ENCODE results near the gene COL18A1.

The COL18A1 gene

DNA sequence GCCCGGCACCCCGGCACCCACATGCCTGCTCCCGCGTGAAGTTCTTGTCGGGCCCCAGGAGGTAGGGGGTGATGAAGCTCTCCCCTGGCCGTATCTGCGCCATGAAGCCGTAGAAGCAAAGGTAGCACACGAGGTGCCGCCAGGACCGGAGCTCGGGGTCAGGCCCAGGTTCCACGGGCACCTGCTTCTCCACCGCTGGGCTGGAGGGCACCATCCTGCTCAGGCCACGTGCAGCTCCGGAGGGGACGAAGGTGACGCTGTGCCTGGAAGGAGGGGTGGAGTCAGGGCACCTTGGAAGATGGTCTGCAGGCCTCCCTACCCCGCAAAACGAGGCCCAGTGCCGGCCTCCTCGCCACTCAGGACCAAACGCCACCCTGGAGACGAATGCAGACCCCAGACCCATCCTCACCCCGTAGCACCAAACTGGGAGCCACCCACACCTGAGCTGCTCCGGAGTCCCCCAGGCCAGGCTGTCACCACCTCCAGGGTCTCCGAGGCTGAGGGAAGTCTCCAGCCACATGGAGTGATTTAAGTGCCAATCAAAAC lies 132.9 kb downstream of the COL18A1 start:
- DNase-seq = no peak

DNA sequence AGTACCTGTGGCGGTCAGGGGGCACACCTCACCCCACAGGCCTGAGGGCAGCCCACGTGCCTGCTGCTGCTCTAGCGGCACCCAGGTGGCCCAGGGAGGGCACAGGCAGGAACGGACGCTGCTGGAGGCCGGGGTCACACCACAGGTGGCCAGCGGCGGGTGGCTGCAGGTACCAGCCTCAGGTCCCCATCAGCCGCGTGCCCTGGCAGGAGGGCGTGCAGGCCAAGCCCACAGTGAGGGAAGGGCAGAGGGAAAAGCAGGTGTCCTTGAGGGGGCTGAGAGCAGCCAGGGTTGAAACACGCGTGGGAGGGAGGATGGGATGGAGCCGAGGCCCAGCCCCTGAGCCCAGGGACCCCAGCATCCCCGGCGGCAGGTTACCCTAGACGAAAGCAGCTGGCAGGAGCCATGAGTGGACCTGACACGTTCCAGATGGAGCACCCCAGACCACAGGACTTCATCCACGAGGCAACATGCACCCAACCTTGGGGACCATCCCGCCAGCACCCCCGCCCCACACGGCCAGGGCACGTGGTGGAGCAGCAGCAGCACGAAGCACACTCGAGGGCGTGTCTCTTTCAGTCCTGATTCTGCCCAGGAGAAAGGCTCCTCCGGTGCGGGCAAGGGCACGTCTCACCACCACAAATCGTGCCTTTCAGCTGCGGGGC lies 133.5 kb downstream of the COL18A1 start:
- DNase-seq = no peak

DNA sequence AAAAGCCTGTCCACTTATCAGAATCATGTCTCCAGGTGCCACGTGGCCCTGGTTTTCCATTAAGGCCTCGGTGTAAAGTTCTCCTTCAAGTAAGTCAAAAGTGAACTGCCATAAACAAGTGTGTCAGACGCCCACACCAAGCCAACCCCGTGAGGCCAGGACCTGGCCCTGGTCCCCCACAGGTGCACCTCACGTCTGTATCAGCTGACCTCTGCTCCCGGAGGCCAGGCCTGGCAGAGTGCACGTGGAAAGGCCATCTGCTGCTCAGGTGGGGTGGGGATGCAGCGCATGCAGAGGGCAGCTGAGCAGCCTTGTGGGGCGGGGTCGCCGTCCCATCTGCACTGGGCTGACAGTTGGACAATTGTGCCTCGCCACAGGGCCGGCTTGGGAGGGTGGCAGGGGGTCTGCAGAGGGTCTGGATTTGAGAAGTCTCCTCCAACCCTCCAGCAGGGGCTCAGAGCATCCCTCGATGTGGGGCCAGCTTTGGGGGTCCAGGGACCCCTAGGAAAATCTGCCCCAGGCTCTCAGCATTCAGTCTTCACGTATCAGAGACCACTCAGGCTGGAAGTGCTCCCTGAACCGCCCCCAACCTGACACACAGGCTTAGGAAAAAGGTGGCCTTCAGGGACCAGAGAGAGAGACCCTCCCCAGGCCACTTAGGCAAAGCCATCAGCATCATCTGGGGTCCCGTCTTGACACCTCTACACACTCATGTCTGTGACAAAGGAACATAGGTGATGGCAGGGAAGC lies 134.3 kb downstream of the COL18A1 start:
- DNase-seq = no peak

DNA sequence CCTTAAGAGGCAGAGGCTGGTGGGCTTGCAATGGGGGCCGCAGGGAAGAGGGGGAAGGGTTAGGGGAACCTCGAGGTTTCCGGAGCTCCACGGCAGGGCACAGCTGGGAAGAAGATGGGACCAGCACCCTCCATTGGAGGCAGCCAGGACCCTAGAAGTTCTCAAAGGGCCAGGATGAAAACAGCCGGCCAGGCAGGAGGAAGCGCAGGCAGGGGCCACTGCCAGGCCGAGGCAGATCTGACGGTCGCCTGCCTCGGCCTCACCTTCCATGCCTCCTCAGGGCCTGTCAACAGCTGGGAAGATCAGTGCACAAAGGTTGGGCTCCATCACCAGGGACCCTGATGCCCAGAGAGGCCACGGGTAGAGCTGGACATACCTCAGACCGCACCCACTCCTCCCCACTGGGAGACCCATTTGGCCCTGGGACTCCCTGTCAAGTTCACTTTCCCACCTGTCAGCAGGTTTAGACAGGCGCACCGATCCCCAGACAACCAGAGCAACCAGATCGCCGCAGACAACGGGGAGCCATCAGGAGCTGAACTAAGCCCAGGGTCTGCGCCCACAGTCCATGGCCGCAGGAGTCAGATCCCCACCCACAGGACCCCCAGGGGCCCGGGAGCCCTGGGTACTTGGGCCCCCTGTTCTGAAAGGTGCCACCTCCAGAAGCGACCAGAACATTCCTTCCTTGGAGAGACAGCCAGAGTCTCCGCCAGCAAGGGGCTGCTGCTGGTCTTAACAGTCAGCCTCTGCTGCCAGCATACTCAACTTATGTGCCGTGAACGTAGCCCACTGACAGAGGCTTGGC lies 135.0 kb downstream of the COL18A1 start:
- no peak for DNase-seq

DNA sequence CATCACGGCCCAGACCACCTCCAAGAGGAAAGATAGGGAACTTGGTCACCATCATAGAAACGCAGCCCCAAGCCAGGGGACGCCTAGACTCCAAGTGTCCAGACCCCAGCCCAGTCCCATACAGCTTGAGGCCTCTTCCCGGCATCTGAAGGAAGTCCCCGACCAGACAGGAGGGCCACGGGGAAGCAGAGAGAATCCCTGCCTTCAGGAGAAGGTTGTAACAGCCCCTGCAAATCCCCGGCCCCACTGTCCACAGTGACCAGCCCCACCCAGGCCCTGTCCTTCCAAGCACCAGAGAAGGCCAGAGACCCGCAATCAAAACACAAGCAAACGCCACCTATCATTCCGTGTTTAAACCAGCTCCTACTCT lies 135.6 kb downstream of the COL18A1 start:
- no peak for DNase-seq

DNA sequence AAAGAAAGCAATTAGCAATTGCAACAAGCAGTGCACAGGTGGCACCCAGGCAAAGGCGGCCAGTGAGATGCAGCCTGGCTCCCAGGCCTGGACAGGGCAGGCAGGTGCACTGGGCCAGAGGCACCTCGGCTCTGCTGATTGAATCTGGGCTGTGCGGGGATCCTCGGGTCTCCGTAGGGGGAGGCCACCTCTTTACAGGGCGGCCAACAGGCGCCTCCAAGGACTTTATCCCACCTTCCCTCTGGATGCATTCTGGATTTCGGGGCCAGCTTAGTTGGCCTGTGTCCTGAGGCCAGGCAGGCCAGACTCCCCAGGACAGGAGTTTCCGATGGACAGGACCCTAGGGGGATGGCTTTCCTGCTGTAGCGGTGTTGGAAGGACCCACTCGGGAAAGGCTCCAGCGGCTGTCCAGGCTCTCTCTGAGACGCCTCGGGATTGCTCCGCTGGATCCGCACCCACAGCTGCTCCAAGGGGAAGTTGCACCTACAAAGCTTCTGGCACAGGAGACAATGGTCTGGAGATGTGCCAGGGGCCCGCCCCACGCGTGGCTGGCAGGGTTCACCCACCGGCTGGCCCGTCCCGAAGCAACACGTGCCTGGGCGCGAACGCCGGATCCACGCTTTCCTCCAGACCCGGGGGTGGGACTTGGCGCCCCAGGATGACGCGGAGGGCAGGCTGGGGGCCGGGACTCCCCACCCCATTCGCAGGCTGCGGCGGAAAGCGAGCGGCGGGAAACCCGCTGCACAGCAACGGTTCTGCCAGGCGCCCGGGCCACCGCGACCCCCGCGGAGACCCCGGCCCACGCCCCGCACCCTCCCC lies 136.5 kb downstream of the COL18A1 start:
- peak; percentile 67 for DNase-seq

DNA sequence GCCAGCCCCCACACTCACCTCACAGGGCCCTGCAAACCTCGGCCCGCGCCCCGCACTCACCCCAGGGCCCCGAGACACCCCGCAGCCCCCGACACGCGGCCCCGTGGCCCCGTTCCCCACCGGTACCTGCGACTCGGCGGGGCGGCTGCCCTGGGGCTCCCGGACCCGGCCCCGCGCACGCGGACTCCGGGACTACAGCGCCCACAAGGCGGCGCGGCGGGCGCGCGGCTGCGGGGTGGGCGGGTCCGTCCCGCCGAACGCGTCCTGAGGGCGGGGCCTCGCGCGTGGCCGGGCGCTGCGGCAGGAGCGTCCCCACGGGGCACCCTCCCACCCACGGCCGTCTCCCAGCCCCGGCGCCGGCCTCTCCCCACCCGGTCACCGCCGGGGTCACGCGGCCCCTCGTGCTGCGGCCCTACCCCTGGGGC lies 137.3 kb downstream of the COL18A1 start, which contains the start of gene SLC19A1:
Gene SLC19A1 (minus strand): TSS at position 199 of the 425 bp plus-strand sequence. CDS start 4,481 bp downstream, outside the sequence.
- peak; percentile 62 for DNase-seq

DNA sequence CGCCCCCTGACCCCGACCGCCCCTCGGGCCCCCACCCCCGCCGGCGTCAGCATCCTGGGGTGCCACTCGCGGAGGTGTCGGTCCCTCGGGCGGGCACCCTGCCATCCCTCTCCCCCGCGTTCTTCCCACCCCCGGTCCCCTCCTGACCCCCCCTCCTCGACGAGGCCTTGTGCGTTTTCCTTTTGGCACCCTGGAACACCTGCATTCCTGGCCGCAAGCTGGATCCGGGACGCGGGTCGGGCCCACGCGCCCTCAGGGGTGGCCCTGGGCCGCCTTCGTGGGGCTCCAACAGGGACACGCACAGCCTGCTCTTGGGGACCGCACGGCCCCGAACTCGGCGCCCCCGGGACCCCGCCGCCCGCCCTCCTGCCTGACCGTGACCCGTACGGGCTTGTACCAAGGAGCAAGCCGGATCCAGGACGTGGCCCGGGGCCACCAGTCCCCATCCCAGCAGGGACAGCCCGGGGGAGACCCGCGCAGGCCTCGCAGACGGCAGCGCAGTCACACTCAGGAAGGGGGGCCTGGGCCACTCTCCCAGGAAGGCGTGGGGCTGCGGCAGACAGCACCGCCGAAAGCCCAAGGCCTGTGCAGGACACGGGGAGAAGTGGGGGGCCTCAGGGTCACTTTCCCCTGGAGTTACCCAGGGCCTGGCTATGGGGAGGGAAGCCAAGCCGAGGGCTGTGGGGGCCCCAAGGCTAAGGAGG lies 137.9 kb downstream of the COL18A1 start:
- DNase-seq = no peak

DNA sequence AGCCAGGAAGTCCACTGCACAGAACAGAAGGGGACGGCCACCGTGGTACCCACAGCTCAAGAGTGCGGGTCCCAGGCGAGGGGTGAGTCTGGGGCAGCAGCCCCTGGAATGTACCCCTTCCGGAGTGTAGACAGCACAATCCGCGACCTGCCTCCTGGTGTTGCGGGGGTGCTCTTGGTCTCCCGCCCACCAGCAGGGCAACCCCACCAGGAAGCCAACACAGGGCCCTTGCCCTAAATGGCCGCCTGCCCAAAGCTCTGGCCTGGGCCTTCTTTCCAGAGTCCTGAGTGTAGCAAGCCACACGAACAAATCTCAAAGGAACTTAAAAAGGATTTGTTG lies 138.4 kb downstream of the COL18A1 start:
- DNase-seq = no peak

DNA sequence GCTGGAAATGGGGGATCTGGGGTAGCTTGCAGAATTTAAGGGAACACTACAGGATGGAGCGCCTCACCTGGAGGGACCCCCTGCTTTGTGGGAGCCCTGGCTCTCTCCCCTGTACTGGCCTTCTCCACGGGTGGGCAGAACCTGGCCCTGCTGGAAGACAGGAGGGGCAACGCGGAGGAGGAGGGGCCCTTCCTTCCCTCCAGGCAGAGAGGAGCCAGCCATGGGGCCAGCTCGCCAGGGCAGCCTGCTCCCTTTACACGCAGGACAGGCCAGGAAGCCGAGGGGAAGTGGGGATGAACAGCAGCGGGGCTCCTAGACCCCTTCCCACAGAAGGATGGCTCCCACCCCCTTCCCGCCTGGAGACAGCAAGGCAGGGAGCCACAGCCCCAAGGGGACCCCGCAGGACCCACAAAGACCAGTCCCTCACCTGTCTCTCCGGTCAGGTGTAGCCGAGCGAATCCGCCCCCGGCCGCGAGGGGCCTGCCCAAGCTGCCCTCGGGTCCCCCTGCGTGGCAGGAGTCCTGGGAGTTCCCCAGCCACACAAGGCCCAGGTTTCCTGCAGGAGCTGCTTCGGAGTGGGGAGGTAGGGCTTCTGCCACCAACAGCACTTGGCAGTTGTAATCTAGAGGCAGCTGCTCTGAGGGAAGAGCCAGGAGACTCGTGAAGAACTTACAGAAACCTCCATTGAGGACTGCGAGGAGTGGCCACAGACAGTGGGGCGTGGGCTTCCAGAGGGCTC lies 138.9 kb downstream of the COL18A1 start:
- DNase-seq = no peak

DNA sequence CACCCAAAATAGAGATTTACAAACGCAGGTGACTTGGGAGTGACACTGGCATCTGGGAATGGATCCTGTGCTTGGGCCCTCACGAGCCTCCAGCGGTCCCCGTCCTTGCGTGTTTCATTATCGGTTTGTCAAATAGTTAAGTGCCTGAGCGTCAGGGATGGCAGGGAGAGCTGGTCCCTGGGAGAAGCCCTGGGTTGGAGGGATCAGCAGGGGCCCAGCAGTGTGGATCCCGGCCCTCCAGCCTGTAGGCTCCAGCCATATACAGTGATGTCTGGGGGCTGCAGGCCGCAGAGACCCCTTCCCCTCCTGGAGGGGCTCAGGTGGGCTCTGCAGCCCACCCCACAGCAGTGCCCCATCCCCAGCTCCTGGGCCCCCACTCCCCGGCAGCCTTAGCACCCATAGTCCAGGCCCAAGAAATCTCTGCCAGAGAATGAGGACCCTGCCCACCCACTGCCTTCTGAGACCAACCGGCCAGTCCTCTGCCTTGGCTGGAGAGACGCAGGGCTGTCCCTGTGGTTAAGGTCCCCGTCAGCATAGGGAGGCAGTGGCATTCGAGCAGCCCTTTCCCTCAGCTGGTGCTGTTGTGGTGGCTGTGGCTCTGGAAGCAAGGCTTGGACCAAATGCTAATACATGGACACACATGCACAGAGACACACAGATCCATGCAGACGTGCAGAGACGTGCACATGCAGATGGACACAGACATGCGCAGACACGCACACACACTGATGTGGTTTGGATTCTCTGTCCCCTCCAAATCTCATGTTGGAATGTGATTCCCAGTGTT lies 139.7 kb downstream of the COL18A1 start:
- no peak for DNase-seq

DNA sequence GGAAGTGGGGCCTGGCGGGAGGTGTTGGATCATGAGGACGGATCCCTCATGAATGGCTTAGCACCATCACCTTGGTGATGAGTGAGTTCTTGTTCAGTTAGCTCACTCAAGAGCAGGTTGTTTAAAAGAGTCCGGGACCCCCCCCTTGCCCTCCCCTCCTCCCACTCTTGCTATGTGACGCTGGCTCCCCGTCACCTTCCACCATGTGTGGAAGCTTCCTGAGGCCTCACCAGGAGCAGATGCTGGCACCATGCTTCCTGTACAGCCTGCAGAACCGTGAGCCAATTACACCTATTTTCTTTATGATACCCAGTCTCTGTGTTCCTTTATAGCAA lies 140.2 kb downstream of the COL18A1 start:
- DNase-seq = no peak

DNA sequence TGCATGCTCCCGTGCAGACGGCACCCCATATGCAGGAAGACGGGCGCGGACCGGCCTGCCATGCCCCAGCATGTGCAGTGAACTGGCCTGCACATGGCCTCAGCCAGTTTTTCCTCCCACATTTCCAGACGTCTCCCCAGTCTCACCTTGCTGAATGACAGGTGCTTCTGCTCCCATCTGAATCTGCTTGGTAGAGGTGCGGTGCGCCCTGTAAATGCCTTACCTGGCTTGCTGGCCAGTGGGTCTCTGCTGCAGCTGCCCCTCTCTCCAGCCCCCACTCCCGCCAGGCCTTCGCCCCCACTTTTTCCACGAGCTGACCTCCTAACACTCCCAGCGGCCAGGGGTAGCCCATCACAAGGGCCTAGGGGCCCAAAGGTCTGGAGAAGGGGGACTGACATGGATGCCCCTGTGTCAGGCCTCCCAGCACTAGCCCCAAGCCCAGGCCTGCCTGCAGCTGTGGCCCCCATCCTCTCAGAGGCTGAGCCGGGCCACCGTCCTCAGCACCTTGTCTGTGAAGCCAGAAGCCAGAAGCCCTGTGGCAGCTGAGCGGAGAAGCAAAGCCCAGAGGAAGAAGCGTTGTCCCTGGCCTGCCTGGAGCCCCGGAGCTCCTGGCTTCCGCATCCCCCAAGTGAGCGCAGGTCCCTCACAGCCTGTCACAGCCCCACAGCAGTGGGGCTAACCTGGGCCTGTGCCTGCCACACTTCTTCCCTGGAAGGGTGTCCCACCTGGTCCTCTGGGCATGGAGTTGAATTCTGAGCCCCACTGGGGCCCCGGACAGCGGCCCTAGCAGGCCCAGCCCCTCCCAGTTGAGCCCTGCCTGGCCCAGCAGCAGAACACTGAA lies 140.9 kb downstream of the COL18A1 start:
- DNase-seq = no peak

DNA sequence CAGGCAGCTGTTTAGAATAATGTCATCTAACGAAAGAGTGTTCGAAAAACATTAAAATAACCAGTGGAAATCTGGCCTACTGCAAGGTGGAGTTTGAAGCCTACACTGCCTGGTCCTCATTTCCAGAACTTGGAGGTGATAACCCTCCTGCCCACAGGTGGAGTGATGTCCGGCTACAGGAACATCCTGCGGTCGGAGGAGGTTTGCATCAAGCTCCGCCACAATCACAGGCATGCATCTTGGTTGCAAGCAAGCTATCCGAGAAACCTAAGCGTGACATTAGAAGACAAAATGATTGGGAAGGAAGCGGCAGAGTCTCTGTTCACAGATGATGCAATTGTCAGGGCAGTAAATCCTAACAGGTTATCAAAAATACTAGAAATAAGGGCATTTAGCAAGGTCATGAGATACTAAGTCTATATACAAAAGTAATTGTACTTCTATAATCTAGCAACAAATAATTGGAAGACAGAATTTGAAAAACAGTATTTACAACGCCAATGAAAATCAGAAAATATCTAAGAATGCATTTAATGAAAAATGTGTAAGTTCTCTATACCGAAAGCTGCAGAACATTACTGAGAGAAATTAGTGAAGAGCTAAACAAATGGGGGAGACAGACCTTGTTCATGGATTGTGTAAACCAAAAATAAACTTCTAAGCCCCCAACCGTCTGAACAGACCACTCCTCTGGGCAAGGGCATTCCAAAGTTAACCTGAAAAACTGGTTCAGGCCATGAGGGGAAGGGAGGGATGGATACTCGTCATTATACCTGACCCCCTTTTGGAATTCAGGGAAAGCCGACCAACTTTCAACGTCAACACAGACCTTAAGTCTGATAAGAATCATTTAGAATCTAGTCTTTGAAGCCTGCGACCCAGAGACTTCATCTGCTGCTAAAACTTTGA lies 141.9 kb downstream of the COL18A1 start:
- no peak for DNase-seq

DNA sequence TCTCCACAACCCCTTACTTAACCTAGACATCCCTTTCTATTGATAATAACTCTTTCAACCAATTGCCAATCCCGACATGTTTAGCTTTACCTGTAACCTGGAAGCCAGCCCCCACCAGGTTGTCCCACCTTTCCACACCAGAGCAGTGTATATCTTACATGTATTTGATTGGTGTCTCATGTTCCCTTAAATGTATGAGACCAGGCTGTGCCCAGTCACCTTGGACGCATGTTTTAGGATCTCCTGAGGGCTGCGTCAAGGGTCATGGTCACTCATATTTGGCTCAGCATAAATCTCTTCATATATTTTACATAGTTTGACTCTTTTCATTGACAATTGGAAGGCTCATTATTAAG lies 142.6 kb downstream of the COL18A1 start:
- DNase-seq = no peak

DNA sequence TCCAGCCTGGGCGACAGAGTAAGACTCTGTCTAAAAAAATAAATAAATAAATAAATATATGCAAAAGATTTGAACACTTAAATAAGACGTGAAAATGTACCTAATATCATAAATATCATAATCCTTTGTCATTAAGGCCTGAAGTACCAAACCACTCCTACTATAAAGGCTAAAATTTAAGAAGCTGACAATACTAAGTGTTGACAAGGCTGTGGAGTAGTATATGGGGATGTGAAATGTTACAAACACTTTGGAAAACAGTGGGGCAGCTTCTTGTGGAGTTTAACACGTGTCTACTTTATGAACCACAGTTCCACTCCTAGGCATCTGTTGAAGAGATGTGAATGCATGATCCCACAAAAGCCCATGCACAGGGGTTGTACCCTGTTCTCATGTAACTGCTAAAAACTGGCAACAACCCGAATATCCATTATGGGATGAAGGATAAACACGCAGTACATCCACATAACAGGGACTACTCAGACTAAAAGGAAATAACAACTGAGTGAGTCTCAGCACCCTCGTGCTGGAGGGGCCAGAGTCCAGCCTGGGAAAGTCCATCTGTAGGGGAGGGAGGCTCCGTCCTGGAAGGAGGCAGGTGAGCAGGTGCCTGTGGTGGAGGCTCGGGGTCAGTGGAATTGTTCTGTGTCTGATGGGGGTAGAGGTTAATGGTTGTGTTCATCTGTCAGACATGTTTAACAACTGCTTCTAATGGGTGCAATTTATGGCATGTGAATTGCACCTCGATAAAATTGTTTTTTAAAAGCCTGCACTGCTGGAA lies 143.9 kb downstream of the COL18A1 start:
- DNase-seq = no peak

DNA sequence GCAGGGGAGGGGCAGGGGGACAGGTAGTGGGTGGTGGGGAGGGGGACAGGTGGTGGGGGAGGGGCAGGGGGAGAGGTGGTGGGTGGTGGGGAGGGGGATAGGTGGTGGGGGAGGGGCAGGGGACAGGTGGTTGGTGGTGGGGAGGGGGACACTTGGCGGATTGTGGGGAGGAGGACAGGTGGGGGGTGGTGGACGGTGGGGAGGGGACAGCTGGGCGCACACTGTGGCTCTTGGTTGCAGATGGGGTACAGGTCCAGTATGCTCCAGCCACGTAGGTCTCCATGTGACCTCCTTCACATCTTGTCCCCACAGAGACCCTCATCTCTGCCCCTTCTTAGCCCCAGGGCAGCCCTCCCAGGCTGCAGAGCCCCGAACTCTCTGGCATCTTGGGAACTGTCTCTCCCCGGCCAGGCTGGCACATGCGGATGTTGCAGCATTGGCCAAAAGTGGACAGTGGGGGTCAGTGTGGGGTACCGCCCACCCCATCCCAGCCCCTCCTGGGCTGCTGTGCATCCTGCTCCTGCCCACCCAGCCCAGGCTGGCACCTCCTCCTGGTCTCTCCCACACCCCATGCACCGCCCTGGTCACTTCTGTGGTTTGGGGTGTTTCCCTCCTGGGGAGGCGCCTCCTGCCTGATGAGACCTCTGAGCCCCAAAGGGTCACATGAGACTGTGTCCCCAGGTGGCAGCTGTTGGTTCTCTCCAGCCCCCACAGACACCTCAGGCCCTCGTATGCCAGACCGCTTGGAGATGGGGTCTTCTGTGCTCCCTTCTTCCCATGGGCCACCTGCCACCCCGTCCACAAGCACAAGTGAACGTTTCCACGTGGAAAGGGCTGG lies 144.9 kb downstream of the COL18A1 start:
- no peak for DNase-seq
